ENCODE results near the gene ABHD14A. TPM values are rescaled to one million over a fixed set of nuclear protein-coding genes. Genes with fewer than 3 reads are reported as not detected.

ABHD14A gene
- total and polyA plus RNA-seq, 8 donors = 7.0 to 20.8 (median 15.4) TPM; not detected in 2

- peaks cover 0 to 7% (median 2%) of the 10 kb centered on the region in 4 donors for H3K36me3 ChIP-seq
- DNase-seq = peak in 1 of 2 donors; percentile 62
- TF ChIP-seq POLR2A (IDR thresholded peaks at IDR 0.05) = no peak
- no peak for TF ChIP-seq CTCF (IDR thresholded peaks at IDR 0.05)
- no peak for TF ChIP-seq EP300 (IDR thresholded peaks at IDR 0.05)
- no peak for TF ChIP-seq POLR2AphosphoS5 (IDR thresholded peaks at IDR 0.05)
- H3K4me1 ChIP-seq = peaks cover 26 to 90% (median 73%) of the 10 kb centered on the region in 4 donors
- no peak overlapping the region for H3K4me3 ChIP-seq
- intact Hi-C loops (cut with DNase I; ENCODE audit: low total_unique reads) = no loop called here
- peak overlapping the region in 3 of 5 donors; percentile 0 to 95 (median 92) for H3K27ac ChIP-seq
- H3K27me3 ChIP-seq = peaks cover 0 to 5% (median 0%) of the 10 kb centered on the region in 3 donors
- no peaks in the 10 kb centered on the region for H3K9me3 ChIP-seq
- WGBS, 5 donors = 69 to 87% (median 74%) methylated on average over 4 to 6 of the region's 6 CpGs
Measured at GRCh38 chr3:51968883-51969678, 5.8 kb upstream of the ABHD14A start.

DNA sequence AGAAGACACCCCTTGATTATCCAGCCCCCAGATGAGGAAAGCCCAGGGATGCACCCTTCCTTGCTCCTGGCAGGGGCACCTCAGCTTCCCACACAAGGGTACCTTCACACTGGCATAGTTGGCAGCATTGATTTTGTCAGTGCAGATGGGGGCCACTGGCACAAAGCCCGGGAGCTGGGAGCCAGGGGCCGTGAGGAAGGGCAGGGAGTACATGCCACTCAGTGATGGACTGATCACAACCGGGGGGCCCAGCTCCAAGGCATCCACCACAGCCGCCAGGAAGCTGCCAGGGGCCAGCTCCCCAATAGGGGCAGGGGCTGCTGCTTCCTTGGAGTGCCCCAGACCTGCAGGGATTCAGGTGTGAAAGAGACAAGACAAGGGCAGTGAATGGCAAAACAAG, 5.0 kb upstream of the ABHD14A start:
- Histone ChIP-seq H3K4me3 (no peak overlapping the region), H3K4me1 (peaks cover 34 to 90% (median 74%) of the 10 kb centered on the region in 4 donors), H3K36me3 (peaks cover 0 to 7% (median 2%) of the 10 kb centered on the region in 4 donors), H3K27me3 (peaks cover 0 to 5% (median 0%) of the 10 kb centered on the region in 3 donors), H3K9me3 (no peaks in the 10 kb centered on the region), H3K27ac (peak overlapping the region in 1 of 5 donors; percentile 42)
- DNase-seq = no peak
- intact Hi-C loops (cut with DNase I; ENCODE audit: low total_unique reads) = no loop called here
- 66 to 81% (median 74%) methylated on average over 4 of the region's 4 CpGs for WGBS, 5 donors
- no peak for TF ChIP-seq EP300 (IDR thresholded peaks at IDR 0.05)
- no peak for TF ChIP-seq POLR2AphosphoS5 (IDR thresholded peaks at IDR 0.05)
- no peak for TF ChIP-seq POLR2A (IDR thresholded peaks at IDR 0.05)
- TF ChIP-seq CTCF (IDR thresholded peaks at IDR 0.05) = no peak

DNA sequence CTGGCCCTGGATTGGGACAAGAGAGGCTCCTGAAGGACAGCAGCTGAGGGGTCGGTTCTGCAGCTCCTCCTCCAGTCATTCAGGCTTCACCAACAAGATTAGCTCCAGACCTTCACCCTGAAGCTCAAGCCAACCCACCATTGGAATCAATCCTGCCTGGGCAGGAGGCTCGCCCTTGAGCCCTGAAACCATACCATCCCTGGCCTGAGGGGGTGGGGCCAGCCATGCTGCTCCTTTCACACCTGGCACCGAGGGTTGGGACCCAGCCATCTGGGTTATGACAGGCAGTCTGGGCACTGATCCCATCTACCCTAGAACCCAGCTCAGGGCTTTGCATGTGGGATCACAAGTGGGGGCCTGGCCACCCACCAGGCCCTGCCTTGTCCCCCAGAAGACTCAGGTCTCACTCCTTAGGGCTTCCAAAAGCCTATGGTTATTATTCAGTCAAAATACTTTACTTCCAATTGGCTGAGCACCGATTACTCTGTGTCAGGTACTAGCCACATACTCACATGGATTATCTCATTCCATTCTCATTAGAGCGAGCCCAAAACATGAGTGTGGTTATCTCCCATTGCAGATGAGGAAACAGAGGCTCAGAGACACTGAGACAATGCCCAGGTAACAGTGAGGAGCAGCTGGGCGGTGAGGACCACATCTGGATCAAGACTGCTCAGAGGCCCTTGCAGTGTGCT, 4.1 kb upstream of the ABHD14A start:
- peaks cover 0 to 5% (median 0%) of the 10 kb centered on the region in 3 donors for H3K27me3 ChIP-seq
- TF ChIP-seq POLR2AphosphoS5 (IDR thresholded peaks at IDR 0.05) (no peak), EP300 (IDR thresholded peaks at IDR 0.05) (no peak), CTCF (IDR thresholded peaks at IDR 0.05) (no peak)
- H3K36me3 ChIP-seq = peaks cover 0 to 7% (median 2%) of the 10 kb centered on the region in 4 donors
- DNase-seq = peak in 1 of 2 donors; percentile 60
- WGBS, 5 donors = 53 to 70% (median 55%) methylated on average over 4 to 6 of the region's 6 CpGs
- peaks cover 33 to 90% (median 74%) of the 10 kb centered on the region in 4 donors for H3K4me1 ChIP-seq
- no peak overlapping the region for H3K4me3 ChIP-seq
- intact Hi-C loops (cut with DNase I; ENCODE audit: low total_unique reads) = no loop called here
- H3K9me3 ChIP-seq = no peaks in the 10 kb centered on the region
- peak overlapping the region in 3 of 5 donors; percentile 8 to 42 (median 19) for H3K27ac ChIP-seq

- peak overlapping the region in 3 of 5 donors; percentile 8 to 42 (median 19) for H3K27ac ChIP-seq
- intact Hi-C loops (cut with DNase I; ENCODE audit: low total_unique reads) = no loop called here
- no peaks in the 10 kb centered on the region for H3K9me3 ChIP-seq
- H3K4me3 ChIP-seq = no peak overlapping the region
- TF ChIP-seq POLR2AphosphoS5 (IDR thresholded peaks at IDR 0.05) (no peak), CTCF (IDR thresholded peaks at IDR 0.05) (no peak)
- 80 to 91% (median 86%) methylated on average over 10 to 11 of the region's 11 CpGs for WGBS, 5 donors
- peaks cover 0 to 5% (median 0%) of the 10 kb centered on the region in 3 donors for H3K27me3 ChIP-seq
- H3K36me3 ChIP-seq = peaks cover 0 to 7% (median 2%) of the 10 kb centered on the region in 4 donors
- peaks cover 33 to 90% (median 72%) of the 10 kb centered on the region in 4 donors for H3K4me1 ChIP-seq
- DNase-seq = no peak
Measured at GRCh38 chr3:51971350-51971749, 3.5 kb upstream of the ABHD14A start.

Measured in stomach (tissue), 9 donors.